GM18951 (cell line): ENCODE results near the gene ARRDC4.

Source experiments
- POLR2A ChIP-seq: IDR thresholded peaks from 4 replicates; pipeline ENCODE4 v1.6.1; 2011; ENCODE audit warnings: mild to moderate bottlenecking; ENCODE audit not compliant: insufficient read length, insufficient read depth; ENCODE audit errors: extremely low read depth
- in situ Hi-C: fragments of 300-500 bp; cut with MboI; formaldehyde crosslinking; loops from one replicate; pipeline ENCODE4 v1.12.0; 2022; ENCODE audit warnings: low sequenced_read_pairs, mixed read lengths, inconsistent platforms; ENCODE audit not compliant: unreplicated experiment

Gene ARRDC4

DNA sequence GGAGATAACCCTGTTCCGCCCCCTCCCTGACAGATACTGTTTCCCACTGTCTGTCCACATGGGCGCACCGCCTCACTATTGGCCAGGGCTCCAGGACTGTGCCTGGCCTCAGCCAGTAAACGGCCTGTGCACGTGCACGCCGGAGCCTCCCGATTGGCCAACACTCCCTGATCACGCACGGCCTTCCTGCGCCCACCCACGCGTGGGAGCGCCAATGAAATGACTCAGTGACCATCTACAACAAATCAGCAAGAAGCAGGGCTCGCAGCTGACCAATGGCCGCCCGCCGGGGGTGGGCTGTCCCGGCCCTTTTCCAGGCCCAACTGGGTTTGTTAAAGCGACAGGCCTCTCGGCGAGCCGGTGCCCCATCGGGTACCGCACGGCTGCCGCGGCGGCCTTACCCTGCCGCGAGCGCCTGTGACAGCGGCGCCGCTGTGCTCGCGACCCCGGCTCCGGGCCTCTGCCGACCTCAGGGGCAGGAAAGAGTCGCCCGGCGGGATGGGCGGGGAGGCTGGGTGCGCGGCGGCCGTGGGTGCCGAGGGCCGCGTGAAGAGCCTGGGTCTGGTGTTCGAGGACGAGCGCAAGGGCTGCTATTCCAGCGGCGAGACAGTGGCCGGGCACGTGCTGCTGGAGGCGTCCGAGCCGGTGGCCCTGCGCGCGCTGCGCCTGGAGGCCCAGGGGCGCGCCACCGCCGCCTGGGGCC, at the start of gene ARRDC4:
Gene ARRDC4 (plus strand): TSS at position 340 of the 703 bp plus-strand sequence. CDS start 159 bp downstream, at position 499.
- in situ Hi-C loops: no loop called here
- TF ChIP-seq POLR2A: no peak

GRCh38 chr15:97914711-97915110, 45.8 kb upstream of the ARRDC4 start:
- in situ Hi-C loops: loop anchor here (25.0 kb wide), 1 partner anchor 273 kb away; no protein-coding TSS in a partner anchor
- TF ChIP-seq POLR2A: no peak

- in situ Hi-C loops: loop anchor here (25.0 kb wide), 1 partner anchor 272 kb away; no protein-coding TSS in a partner anchor
- TF ChIP-seq POLR2A: no peak
Measured at GRCh38 chr15:97915261-97915660, 45.2 kb upstream of the ARRDC4 start.

DNA sequence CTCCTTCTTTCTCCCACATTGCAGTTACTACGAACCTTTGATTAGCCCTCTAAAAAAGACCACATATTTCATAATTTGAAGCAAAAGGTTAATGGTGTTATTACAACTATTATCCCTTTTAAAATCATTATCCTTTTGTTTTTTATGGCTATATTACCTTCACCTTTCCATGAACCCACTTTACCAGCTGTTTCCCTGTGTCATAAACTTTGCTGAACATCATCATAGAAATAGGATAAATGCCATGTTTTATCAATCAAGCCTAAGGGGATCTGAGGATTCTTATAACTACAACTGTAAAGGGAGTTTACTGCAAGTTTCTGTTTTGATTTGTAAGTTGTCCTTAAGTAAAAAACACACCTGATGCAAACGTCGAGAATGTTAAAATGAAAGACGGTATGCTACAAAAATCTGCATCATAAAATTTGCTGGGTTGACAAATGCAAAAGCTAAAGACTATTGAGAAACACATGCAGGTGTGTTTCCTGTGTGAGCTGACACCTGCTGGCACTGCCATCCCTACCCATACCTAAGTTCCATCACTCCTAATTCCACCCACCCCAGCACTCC, 39.1 kb upstream of the ARRDC4 start:
- in situ Hi-C loops: loop anchor here (25.0 kb wide), 1 partner anchor 266 kb away; no protein-coding TSS in a partner anchor
- TF ChIP-seq POLR2A: no peak

DNA sequence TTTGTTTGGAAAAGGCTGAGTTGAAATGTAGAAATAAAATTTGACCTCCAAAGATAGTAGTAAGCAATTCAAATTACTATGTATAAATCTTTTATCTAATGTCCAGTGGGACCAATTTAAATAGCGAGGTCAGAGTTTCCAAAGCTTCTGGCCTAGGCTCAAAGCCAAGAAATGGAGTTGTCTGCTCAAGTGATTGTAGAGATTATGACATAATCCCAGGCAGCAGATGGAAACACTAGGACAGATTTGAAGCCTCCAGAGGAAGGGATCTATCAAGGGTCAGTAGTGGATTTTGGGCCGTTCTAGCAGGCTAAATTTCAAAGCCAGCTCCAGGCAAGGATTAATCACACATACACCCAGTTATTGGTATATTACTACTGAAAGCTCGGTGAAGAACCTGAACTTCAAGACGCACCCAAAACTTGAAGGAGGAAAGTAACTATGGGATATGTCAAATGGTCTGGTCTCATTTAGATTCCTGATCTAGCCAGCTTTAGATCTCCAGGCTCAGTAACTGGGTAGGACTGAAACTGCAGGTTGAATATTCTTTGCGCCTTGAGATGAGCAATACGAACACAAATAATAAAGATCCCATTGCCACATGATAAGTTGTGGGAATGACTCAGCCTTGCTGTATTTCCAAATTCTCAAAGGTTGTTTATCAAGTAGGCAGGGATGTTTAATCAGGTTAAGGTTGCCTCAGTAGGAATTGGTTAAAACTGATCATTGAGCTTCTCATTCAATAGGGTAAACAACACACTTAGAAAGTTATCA, 30.9 kb upstream of the ARRDC4 start:
- in situ Hi-C loops: no loop called here
- TF ChIP-seq POLR2A: no peak

DNA sequence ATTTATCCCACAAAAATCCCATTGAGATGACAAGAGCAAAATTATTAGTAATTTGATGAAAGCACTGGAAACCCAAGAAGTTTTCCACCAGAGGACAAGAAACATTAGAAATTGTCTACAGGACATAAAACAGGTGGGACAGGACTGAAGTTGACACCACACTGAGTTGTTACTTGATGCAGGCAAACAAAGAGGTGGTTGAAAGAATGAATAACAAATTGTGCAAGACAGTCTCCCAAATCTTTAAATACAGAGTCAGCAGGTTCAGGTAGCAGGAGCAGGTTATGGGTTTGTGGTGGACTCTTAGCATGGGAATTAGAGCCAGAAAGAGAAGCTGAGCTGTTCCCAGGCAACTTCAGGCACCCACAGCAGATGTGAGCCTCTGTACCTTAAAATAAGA, 30.3 kb upstream of the ARRDC4 start:
- in situ Hi-C loops: no loop called here
- no peak for TF ChIP-seq POLR2A

GRCh38 chr15:97931314-97931713, 29.2 kb upstream of the ARRDC4 start:
- no peak for TF ChIP-seq POLR2A
- in situ Hi-C loops: no loop called here

DNA sequence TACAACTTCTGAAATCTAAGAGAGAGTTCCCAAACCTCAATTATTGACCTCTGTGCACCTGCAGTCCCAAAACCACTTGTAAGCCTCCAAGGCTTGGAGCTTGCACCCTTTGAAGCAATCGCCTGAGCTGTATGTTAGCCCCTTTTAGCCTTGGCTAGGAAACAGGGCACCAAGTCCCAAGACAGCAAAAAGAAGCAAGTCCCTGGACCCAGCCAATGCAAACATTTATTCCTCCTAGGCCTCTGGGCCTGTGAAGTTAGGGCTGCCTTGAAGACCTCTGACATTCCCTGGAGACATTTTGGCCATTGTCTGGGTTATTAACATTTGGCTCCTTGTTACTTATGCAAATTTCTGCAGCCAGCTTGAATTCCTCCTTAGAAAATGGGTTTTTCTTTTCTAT, 26.9 kb upstream of the ARRDC4 start:
- in situ Hi-C loops: no loop called here
- TF ChIP-seq POLR2A: no peak

GRCh38 chr15:97940993-97941392, 19.5 kb upstream of the ARRDC4 start:
- in situ Hi-C loops: no loop called here
- no peak for TF ChIP-seq POLR2A

- TF ChIP-seq POLR2A: no peak
- in situ Hi-C loops: no loop called here
Measured at GRCh38 chr15:97941572-97941971, 18.9 kb upstream of the ARRDC4 start.

GRCh38 chr15:97944724-97945123, 15.8 kb upstream of the ARRDC4 start:
- in situ Hi-C loops: no loop called here
- no peak for TF ChIP-seq POLR2A

DNA sequence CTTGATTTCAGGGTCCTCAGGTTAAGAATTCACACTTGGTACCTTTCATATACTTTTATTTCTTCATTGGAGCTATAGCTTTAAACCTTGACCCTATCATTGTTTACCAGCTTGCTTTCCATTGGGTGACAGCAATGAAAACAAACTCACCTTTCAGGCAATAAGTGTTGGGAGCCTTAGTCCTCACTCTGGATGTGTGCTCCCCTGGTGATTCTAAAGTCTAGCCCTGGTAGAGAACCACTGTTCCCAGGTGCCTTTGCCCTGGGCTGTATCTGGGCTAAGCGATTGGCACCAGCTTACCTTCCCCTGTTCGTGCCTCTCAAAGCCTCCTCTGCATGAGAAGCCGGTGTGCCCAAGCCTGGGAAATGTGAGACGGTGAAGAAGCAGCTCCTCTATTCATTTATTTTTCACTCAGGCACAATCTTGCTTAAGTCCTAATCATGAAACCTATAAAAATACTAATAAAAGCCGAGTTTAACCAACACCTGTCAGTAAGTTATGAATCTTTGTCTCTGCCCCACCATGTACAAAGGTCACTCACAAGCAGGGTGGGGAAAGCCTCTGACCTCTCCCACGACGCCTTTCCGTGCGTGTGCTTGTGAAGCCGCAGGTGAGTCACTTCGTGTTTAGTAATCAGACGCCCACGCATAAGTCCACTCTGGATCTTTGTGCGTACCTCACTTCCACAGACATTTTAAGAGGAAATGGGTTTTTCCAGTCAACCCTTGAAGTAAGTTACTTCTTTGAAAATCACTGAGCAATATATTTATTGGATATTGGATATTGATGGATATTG, 12.8 kb upstream of the ARRDC4 start:
- TF ChIP-seq POLR2A: no peak
- in situ Hi-C loops: no loop called here

GRCh38 chr15:97953254-97953653, 7.2 kb upstream of the ARRDC4 start:
- in situ Hi-C loops: no loop called here
- no peak for TF ChIP-seq POLR2A

DNA sequence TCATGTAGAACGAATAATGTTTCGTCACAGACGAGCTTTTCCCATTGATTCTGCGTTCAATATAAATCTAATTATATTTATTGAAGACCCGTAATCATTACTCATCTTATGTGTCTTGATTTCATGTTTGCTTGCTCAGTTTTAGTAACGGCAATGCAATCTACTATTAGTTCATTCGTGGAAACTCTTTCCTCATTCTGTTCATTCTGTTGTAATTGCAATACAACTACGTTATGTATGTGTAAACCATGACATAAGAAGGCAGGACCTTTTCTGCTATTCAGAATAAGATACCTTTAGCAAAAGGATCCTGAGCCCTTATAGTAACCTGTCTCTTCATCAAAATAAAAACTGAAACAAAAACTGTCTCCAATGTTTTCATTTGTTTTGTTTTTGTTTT, 6.8 kb upstream of the ARRDC4 start:
- in situ Hi-C loops: no loop called here
- TF ChIP-seq POLR2A: no peak
